Endothelial cell of umbilical vein (primary cell): Measurements from ENCODE around the gene MT1G. TPM values are rescaled to one million over a fixed set of nuclear protein-coding genes. Genes with fewer than 3 reads are reported as not detected.
"Not testable (repeated sequence)": the region's sequence is repeated elsewhere in the genome, so short reads cannot be mapped to it uniquely, and the experiment has no call there.

Source experiments
- BruUV-seq: library from RNA; stranded (reverse); fragments of 400-500 nt; replicated peaks from 2 replicates; lab custom pipeline; 2021; lab: Mats Ljungman, UMichigan
- CTCF ChIA-PET: fragments of 300-600, 350-600 bp; sonication (Branson Sonifier 250); formaldehyde crosslinking; loops from one replicate; lab custom pipeline; 2021; ENCODE audit warnings: antibody characterized with exemption, inconsistent platforms; lab: Charles Lee
- POLR2A ChIA-PET: fragments of 300-600, 350-600 bp; sonication (Branson Sonifier 250); formaldehyde crosslinking; loops from one replicate; lab custom pipeline; 2021; ENCODE audit warnings: antibody characterized with exemption, inconsistent platforms; lab: Charles Lee
- DNase-seq: peaks from one replicate; pipeline ENCODE4 v3.0.0-alpha.2; 2011; ENCODE audit warnings: low read depth, low spot score
- FAIRE-seq: peaks from 2 replicates; lab custom pipeline; 2011; peaks lifted over from hg19 to GRCh38; lab: Jason Lieb, UNC
- H2AFZ ChIP-seq: 2 replicates; pipeline ENCODE4 v1.6.0; 2012; ENCODE audit warnings: low read depth, low read length, control low read depth, inconsistent platforms
- H3K27ac ChIP-seq: 2 replicates; pipeline ENCODE4 v1.5.1; 2011; ENCODE audit warnings: low read depth, mild to moderate bottlenecking, control low read depth, low read length, moderate library complexity; ENCODE audit not compliant: insufficient read depth
- H3K27me3 ChIP-seq, 2 experiments: 2 replicates each; pipeline versions ENCODE4 v1.6.0 to v1.6.1; 2011; ENCODE audit warnings: low read length in 2 of 2, mixed read lengths in 1 of 2; ENCODE audit not compliant: control insufficient read depth in 2 of 2, insufficient read depth in 2 of 2
- H3K36me3 ChIP-seq, 2 experiments: 2 replicates in 1 of 2; 3 replicates in 1 of 2; pipeline ENCODE4 v1.5.1; 2011; ENCODE audit warnings: low read length in 2 of 2, mild to moderate bottlenecking in 1 of 2, moderate library complexity in 1 of 2; ENCODE audit not compliant: control insufficient read depth in 2 of 2, insufficient read depth in 2 of 2; ENCODE audit errors: extremely low read depth in 1 of 2
- H3K4me1 ChIP-seq: 3 replicates; pipeline ENCODE4 v1.5.1; 2011; ENCODE audit warnings: mild to moderate bottlenecking, low read length; ENCODE audit not compliant: control insufficient read depth, insufficient read depth; ENCODE audit errors: extremely low read depth
- H3K4me2 ChIP-seq: 2 replicates; pipeline ENCODE4 v1.6.1; 2011; ENCODE audit warnings: low read length, control low read depth, mixed read lengths; ENCODE audit not compliant: insufficient read depth
- H3K4me3 ChIP-seq, 3 experiments: fragments of 200-600 bp in 1 of 3; sonication (generic), shearing (Covaris generic) in 1 of 3; replicated peaks in 1 of 3; 2 replicates each; pipeline ENCODE4 v1.5.1; 2011 to 2016; ENCODE audit warnings: control low read depth in 3 of 3, low read length in 3 of 3, mild to moderate bottlenecking in 2 of 3, inconsistent platforms in 1 of 3, low read depth in 1 of 3, moderate library complexity in 1 of 3; ENCODE audit not compliant: insufficient read depth in 1 of 3
- H3K79me2 ChIP-seq: 2 replicates; pipeline ENCODE4 v1.6.0; 2012; ENCODE audit warnings: low read length, inconsistent platforms; ENCODE audit not compliant: control insufficient read depth, insufficient read depth
- H3K9ac ChIP-seq: replicated peaks from 2 replicates; pipeline ENCODE3; 2011; ENCODE audit warnings: low read length, control low read depth; ENCODE audit not compliant: insufficient read depth; ENCODE audit errors: extremely low read depth
- H3K9me1 ChIP-seq: replicated peaks from 3 replicates; pipeline ENCODE4 v1.6.0; 2011; ENCODE audit warnings: mild to moderate bottlenecking, low read length; ENCODE audit not compliant: control insufficient read depth, insufficient read depth; ENCODE audit errors: extremely low read depth
- H3K9me3 ChIP-seq: replicated peaks from 2 replicates; pipeline ENCODE4 v1.5.1; 2012; ENCODE audit warnings: low read length, inconsistent platforms; ENCODE audit not compliant: control insufficient read depth, insufficient read depth
- H4K20me1 ChIP-seq: replicated peaks from 2 replicates; pipeline ENCODE3; 2011; ENCODE audit warnings: mild to moderate bottlenecking, low read length; ENCODE audit not compliant: control insufficient read depth, insufficient read depth; ENCODE audit errors: extremely low read depth
- EZH2 ChIP-seq: IDR thresholded peaks from 2 replicates; pipeline ENCODE4 v1.6.1; 2012; ENCODE audit warnings: borderline replicate concordance, low read depth, mild to moderate bottlenecking, moderate library complexity, low read length, inconsistent platforms; ENCODE audit not compliant: severe bottlenecking
- MYC ChIP-seq: IDR thresholded peaks from one replicate; pipeline ENCODE4 v1.6.1; 2011; ENCODE audit warnings: mild to moderate bottlenecking, low read depth, low read length
- POLR2AphosphoS5 ChIP-seq: IDR thresholded peaks from 2 replicates; pipeline ENCODE4 v1.6.1; 2012; ENCODE audit warnings: low read depth, mild to moderate bottlenecking, control low read depth, low read length, moderate library complexity; ENCODE audit not compliant: insufficient read depth
- dilution Hi-C: fragments of 300-500 bp; cut with MboI; formaldehyde crosslinking; loops from one replicate; pipeline ENCODE4 v1.15.0; 2019; ENCODE audit warnings: low sequenced_read_pairs; ENCODE audit not compliant: extremely low pct_ligation_motif_present
- intact Hi-C: fragments of 100-400 bp; cut with micrococcal nuclease; formaldehyde crosslinking; loops from one replicate; pipeline ENCODE4 v1.10.0; 2022
- polyA plus RNA-seq, 4 experiments: library from polyadenylated mRNA; depleted of rRNA in 3 of 4; stranded (reverse) in 3 of 4; unstranded in 1 of 4; fragments of >200 nt; gene quantifications; 2 replicates each; pipeline versions ENCODE4 v1.2.1 to v1.2.3, GENCODE V29; 2011 to 2012; ENCODE audit warnings: missing spikeins in 1 of 4
- total RNA-seq: library from RNA; stranded (reverse); gene quantifications from 2 replicates; pipeline ENCODE4 v1.2.3, GENCODE V29; 2021

MT1G gene
- total and polyA plus RNA-seq, 2 donors (not counting 3 experiments of a cell fraction or from before 2014, with no cell fraction given), result not detected

DNA sequence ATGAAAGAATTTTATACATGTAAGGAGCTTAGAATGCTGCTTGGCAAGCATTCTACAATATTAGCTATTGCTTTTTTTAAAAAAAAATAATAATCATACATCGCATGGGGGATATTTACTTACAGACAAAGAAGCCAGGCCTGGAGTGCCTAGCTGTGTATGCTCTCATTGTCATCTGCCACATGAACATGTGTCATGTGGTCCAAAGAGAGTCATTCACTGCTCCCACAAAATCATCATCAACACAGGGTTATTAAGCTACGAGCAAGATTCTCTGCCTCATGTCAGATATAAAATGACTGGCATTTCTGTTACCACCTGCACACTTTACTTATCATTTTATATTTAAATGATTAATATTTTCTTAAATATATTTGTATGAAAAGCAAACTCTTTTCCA lies 44.2 kb downstream of the MT1G start:
- no peak overlapping the region for H2AFZ ChIP-seq
- no peaks in the 10 kb centered on the region for H4K20me1 ChIP-seq
- H3K79me2 ChIP-seq, result peaks cover 12% of the 10 kb centered on the region
- H3K9ac ChIP-seq, result no peak overlapping the region
- no peak overlapping the region for H3K4me3 ChIP-seq
- CTCF ChIA-PET, result interaction anchor here (1.0 to 3.2 kb wide), 9 partner anchors 12 to 109 kb away, joined by 3 to 13 read pairs (median 5); partner anchors contain the start of genes MT1A and MT2A
- peaks cover 14% of the 10 kb centered on the region for H3K4me1 ChIP-seq
- H3K4me2 ChIP-seq, result no peak overlapping the region
- no peaks in the 10 kb centered on the region for H3K9me3 ChIP-seq
- POLR2A ChIA-PET, result no interaction called here
- TF ChIP-seq MYC, result no peak
- TF ChIP-seq EZH2, result no peak
- TF ChIP-seq POLR2AphosphoS5, result no peak
- H3K27me3 ChIP-seq, result no peaks in the 10 kb centered on the region
- intact Hi-C loops (no loop called here), dilution Hi-C loops (no loop called here)
- no peak overlapping the region for H3K27ac ChIP-seq
- H3K9me1 ChIP-seq, result no peaks in the 10 kb centered on the region
- BruUV-seq, result no TSS peak
- no peaks in the 10 kb centered on the region for H3K36me3 ChIP-seq
- no peak for FAIRE-seq
- no peak for DNase-seq

DNA sequence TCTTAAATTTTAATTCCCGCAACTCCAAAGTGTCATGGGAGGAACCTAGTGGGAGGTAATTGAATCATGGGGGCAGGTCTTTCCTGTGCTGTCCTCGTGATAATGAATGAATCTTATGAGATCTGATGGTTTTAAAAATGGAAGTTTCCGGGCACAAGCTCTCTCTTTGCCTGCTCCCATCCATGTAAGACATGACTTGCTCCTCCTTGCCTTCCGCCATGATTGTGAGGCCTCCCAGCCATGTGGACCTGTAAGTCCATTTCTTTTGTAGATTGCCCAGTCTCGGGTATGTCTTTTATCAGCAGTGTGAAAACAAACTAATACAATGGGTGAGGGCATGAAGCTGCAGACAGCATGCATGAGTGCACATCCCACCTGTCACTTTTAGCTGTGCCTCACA lies 44.7 kb downstream of the MT1G start:
- H3K27ac ChIP-seq, H2AFZ ChIP-seq, intact Hi-C loops, dilution Hi-C loops, H3K9ac ChIP-seq, BruUV-seq, DNase-seq, H3K4me3 ChIP-seq, H3K27me3 ChIP-seq, POLR2A ChIA-PET, H4K20me1 ChIP-seq, H3K9me3 ChIP-seq, H3K4me2 ChIP-seq, H3K9me1 ChIP-seq, H3K36me3 ChIP-seq, FAIRE-seq: not testable (repeated sequence)
- CTCF ChIA-PET, result interaction anchor here (1.0 to 3.2 kb wide), 7 partner anchors 11 to 109 kb away, joined by 3 to 13 read pairs (median 5); partner anchors contain the start of gene MT1A
- Histone ChIP-seq H3K4me1 (peaks cover 18% of the 10 kb centered on the region), H3K79me2 (peaks cover 12% of the 10 kb centered on the region)

DNA sequence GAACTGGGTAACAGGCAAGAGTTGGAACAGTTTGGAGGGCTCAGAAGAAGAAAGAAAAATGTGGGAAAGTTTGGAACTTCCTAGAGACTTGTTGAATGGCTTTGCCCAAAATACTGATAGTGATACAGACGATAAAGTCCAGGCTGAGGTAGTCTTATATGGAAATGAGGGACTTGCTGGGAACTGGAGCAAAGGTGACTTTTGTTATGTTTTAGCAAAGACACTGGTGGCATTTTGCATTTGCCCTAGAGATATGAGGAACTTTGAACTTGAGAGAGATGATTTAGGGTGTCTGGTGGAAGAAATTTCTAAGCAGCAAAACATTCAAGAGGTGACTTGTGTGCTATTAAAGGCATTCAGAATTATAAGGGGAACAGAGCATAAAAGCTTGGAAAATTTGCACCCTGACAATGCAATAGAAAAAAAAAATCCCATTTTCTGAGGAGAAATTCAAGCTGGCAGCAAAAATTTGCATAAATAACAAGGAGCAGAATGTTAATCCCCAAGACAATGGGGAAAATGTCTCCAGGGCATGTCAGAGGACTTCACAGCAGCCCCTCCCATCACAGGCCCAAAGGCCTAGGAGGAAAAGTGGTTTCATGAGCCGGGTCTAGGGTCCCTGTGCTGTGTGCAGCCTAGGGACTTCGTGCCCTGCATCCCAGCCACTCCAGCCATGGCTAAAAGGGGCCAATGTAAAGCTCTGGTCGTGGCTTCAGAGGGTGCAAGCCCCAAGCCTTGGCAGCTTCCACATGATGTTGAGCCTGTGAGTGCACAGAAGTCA lies 46.0 kb downstream of the MT1G start:
- CTCF ChIA-PET, result interaction anchor here (2.3 to 3.2 kb wide), 2 partner anchors 18 to 21 kb away, joined by 8 to 13 read pairs; no protein-coding TSS in a partner anchor
- H3K79me2 ChIP-seq, result peaks cover 12% of the 10 kb centered on the region
- H4K20me1 ChIP-seq, intact Hi-C loops, DNase-seq, H2AFZ ChIP-seq, POLR2A ChIA-PET, dilution Hi-C loops, H3K36me3 ChIP-seq, H3K4me2 ChIP-seq, BruUV-seq, FAIRE-seq, H3K27ac ChIP-seq, H3K9ac ChIP-seq, H3K4me3 ChIP-seq, H3K27me3 ChIP-seq, H3K9me1 ChIP-seq, H3K9me3 ChIP-seq: not testable (repeated sequence)
- peaks cover 24% of the 10 kb centered on the region for H3K4me1 ChIP-seq
